Naive thymus-derived CD8-positive, alpha-beta T cell (primary cell): ENCODE measurements around the gene OR2B6. TPM values are rescaled to one million over a fixed set of nuclear protein-coding genes. Genes with fewer than 3 reads are reported as not detected.
A peak's percentile ranks its signal among the peaks of the same experiment; 100 is the strongest.

Experiments
- ATAC-seq, 2 donors: fragments of 150-1000 bp; cut with Tn5 transposase in 1 of 2; sonication (Bioruptor Pico), chemical (Tn5 transposase) in 1 of 2; 1 replicate in 1 of 2; 2 replicates in 1 of 2; pipeline ENCODE4 v1.10.0; 2021; ENCODE audit warnings: mild to moderate bottlenecking in 2 of 2, moderate library complexity in 2 of 2
- POLR2A ChIA-PET: fragments of 350-600 bp; sonication (Branson Sonifier 250); formaldehyde crosslinking; loops from one replicate; lab custom pipeline; 2021; ENCODE audit warnings: antibody characterized with exemption; lab: Charles Lee
- DNase-seq, 10 donors: peaks; one replicate each; pipeline versions ENCODE4 v3.0.0 to v3.0.0-alpha.2; 2020 to 2022
- H3K27ac Mint-ChIP-seq, 10 donors: one replicate each; pipeline ENCODE4 v1.8.0; 2020 to 2022; ENCODE audit warnings: mild to moderate bottlenecking in 10 of 10, mixed read lengths in 10 of 10, moderate library complexity in 4 of 10, inconsistent platforms in 1 of 10
- H3K27me3 Mint-ChIP-seq, 5 donors: one replicate each; pipeline ENCODE4 v1.8.0; 2021 to 2022; ENCODE audit warnings: mixed read lengths in 5 of 5
- H3K36me3 Mint-ChIP-seq, 3 donors: one replicate each; pipeline ENCODE4 v1.8.0; 2020 to 2022; ENCODE audit warnings: mixed read lengths in 3 of 3, mild to moderate bottlenecking in 2 of 3, inconsistent platforms in 1 of 3
- H3K4me1 Mint-ChIP-seq, 4 donors: one replicate each; pipeline ENCODE4 v1.8.0; 2021 to 2022; ENCODE audit warnings: mixed read lengths in 4 of 4
- H3K4me3 Mint-ChIP-seq, 10 donors: one replicate each; pipeline ENCODE4 v1.8.0; 2020 to 2022; ENCODE audit warnings: mild to moderate bottlenecking in 10 of 10, mixed read lengths in 10 of 10, moderate library complexity in 6 of 10, inconsistent platforms in 1 of 10
- H3K9me3 Mint-ChIP-seq, 9 donors: one replicate each; pipeline ENCODE4 v1.8.0; 2020 to 2022; ENCODE audit warnings: mixed read lengths in 9 of 9, mild to moderate bottlenecking in 3 of 9, inconsistent platforms in 1 of 9, moderate library complexity in 1 of 9
- polyA plus RNA-seq, 3 donors: library from polyadenylated mRNA; unstranded; fragments of 300-500 nt; fragmentation: Illumina TruSeq; gene quantifications; one replicate each; pipeline ENCODE4 v1.2.3, GENCODE V29; 2021
- total RNA-seq, 8 experiments: library from RNA in 2 of 8; stranded (reverse) in 2 of 8; gene quantifications; one replicate each; pipeline ENCODE4 v1.2.3 and lab custom pipeline; 2021 to 2026

OR2B6 gene
- total and polyA plus RNA-seq, 5 experiments from 2014 or later: not detected

- peaks cover 0 to 3% (median 0%) of the 10 kb centered on the region in 4 donors for H3K4me1 Mint-ChIP-seq
- ATAC-seq (no peak), DNase-seq (no peak)
- H3K9me3 Mint-ChIP-seq: no peaks in the 10 kb centered on the region
- no peaks in the 10 kb centered on the region for H3K36me3 Mint-ChIP-seq
- H3K4me3 Mint-ChIP-seq: no peak overlapping the region
- H3K27me3 Mint-ChIP-seq: peaks cover 11 to 52% (median 38%) of the 10 kb centered on the region in 5 donors
- POLR2A ChIA-PET: no interaction called here
- peak overlapping the region in 1 of 10 donors; percentile 4 for H3K27ac Mint-ChIP-seq
Measured at GRCh38 chr6:28002161-28002560, 45.1 kb downstream of the OR2B6 start.

GRCh38 chr6:28003059-28003458 lies 46.0 kb downstream of the OR2B6 start:
- no peak overlapping the region for H3K27ac Mint-ChIP-seq
- no peak for ATAC-seq
- no peak overlapping the region for H3K4me3 Mint-ChIP-seq
- peaks cover 0 to 3% (median under 1%) of the 10 kb centered on the region in 4 donors for H3K4me1 Mint-ChIP-seq
- peaks cover 11 to 52% (median 36%) of the 10 kb centered on the region in 5 donors for H3K27me3 Mint-ChIP-seq
- no peaks in the 10 kb centered on the region for H3K9me3 Mint-ChIP-seq
- POLR2A ChIA-PET: no interaction called here
- H3K36me3 Mint-ChIP-seq: no peaks in the 10 kb centered on the region
- DNase-seq: no peak

GRCh38 chr6:28003661-28004060 lies 46.6 kb downstream of the OR2B6 start:
- Mint-ChIP-seq H3K4me3 (no peak overlapping the region), H3K4me1 (peaks cover 0 to 6% (median 2%) of the 10 kb centered on the region in 4 donors), H3K9me3 (peaks cover 0 to 4% (median 0%) of the 10 kb centered on the region in 9 donors), H3K36me3 (no peaks in the 10 kb centered on the region), H3K27me3 (peaks cover 11 to 58% (median 42%) of the 10 kb centered on the region in 5 donors), H3K27ac (no peak overlapping the region)
- ATAC-seq: no peak
- POLR2A ChIA-PET: no interaction called here
- DNase-seq: no peak

GRCh38 chr6:28004350-28005151 lies 47.5 kb downstream of the OR2B6 start:
- Mint-ChIP-seq H3K4me1 (peaks cover 0 to 7% (median 2%) of the 10 kb centered on the region in 4 donors), H3K36me3 (no peaks in the 10 kb centered on the region), H3K27me3 (peaks cover 8 to 51% (median 44%) of the 10 kb centered on the region in 5 donors), H3K4me3 (no peak overlapping the region), H3K27ac (no peak overlapping the region), H3K9me3 (peaks cover 0 to 4% (median 0%) of the 10 kb centered on the region in 9 donors)
- POLR2A ChIA-PET: no interaction called here
- DNase-seq (no peak), ATAC-seq (no peak)

GRCh38 chr6:28005152-28005890 lies 48.3 kb downstream of the OR2B6 start:
- peaks cover 0 to 4% (median 0%) of the 10 kb centered on the region in 9 donors for H3K9me3 Mint-ChIP-seq
- H3K4me1 Mint-ChIP-seq: peaks cover 0 to 7% (median 2%) of the 10 kb centered on the region in 4 donors
- no peak overlapping the region for H3K4me3 Mint-ChIP-seq
- DNase-seq (no peak), ATAC-seq (no peak)
- peaks cover 8 to 44% (median 42%) of the 10 kb centered on the region in 5 donors for H3K27me3 Mint-ChIP-seq
- no peak overlapping the region for H3K27ac Mint-ChIP-seq
- no peaks in the 10 kb centered on the region for H3K36me3 Mint-ChIP-seq
- POLR2A ChIA-PET: no interaction called here

GRCh38 chr6:28005975-28006374 lies 48.9 kb downstream of the OR2B6 start:
- H3K9me3 Mint-ChIP-seq: peaks cover 0 to 4% (median 0%) of the 10 kb centered on the region in 9 donors
- POLR2A ChIA-PET: no interaction called here
- no peaks in the 10 kb centered on the region for H3K36me3 Mint-ChIP-seq
- peaks cover 1 to 12% (median 3%) of the 10 kb centered on the region in 4 donors for H3K4me1 Mint-ChIP-seq
- DNase-seq (no peak), ATAC-seq (no peak)
- peaks cover 7 to 39% (median 38%) of the 10 kb centered on the region in 5 donors for H3K27me3 Mint-ChIP-seq
- H3K4me3 Mint-ChIP-seq: no peak overlapping the region
- H3K27ac Mint-ChIP-seq: no peak overlapping the region

Other genes starting within 250 kb of the OR2B6 start
- gene OR2B2, start 44.8 kb upstream of the OR2B6 start, total RNA-seq: not detected
- gene OR2B2, start 44.8 kb upstream of the OR2B6 start, polyA plus RNA-seq: not detected
- 1 to 10 TPM in 1 of 2 experiments, under 1 TPM in 1; 0.83 to 1.0 TPM for gene ZNF165, start 123.3 kb downstream of the OR2B6 start, total RNA-seq
- 1 to 10 TPM in 1 of 3 donors, under 1 TPM in 2; 0.44 to 1.3 (median 0.90) TPM for gene ZNF165, start 123.3 kb downstream of the OR2B6 start, polyA plus RNA-seq
- 10 to 100 TPM; 13.9 TPM for gene ZSCAN16, start 167.4 kb downstream of the OR2B6 start, total RNA-seq
- gene ZSCAN16, start 167.4 kb downstream of the OR2B6 start, polyA plus RNA-seq: 10 to 100 TPM in 2 of 3 donors, 1 to 10 TPM in 1; 6.0 to 13.2 (median 11.5) TPM
- 10 to 100 TPM; 41.2 to 45.0 TPM for gene ZKSCAN8, start 184.6 kb downstream of the OR2B6 start, total RNA-seq
- gene ZKSCAN8, start 184.6 kb downstream of the OR2B6 start, polyA plus RNA-seq: 1 to 10 TPM in 2 of 3 donors, under 1 TPM in 1; 0.19 to 2.6 (median 1.1) TPM